T-helper 1 cell (primary cell): ENCODE measurements around the gene SOX6.
"Not testable (repeated sequence)": the region's sequence is repeated elsewhere in the genome, so short reads cannot be mapped to it uniquely, and the experiment has no call there.

ENCODE experiments used
- DNase-seq, 5 donors: peaks; one replicate each; pipeline ENCODE4 v3.0.0-alpha.2; 2012 to 2020

The SOX6 gene

DNA sequence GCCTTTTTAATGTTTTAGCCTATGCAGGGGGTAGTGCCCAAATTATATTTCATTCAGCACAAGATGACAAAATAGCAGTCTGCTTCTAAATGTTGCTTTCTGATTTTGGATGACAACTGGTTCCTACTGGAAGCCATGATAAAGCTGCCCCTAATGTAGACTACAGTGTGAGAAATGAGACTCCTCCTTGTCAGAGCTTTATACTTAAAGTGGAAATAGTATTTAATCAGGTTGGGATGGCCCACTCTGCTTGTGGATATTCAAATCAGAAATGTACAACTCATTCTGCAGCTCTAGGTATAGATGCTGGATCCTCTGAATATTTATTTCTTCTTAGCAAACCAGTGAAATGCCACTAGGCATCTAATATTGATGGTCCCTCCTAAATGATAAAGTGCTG lies 171.3 kb downstream of the SOX6 start:
- DNase-seq, result no peak

GRCh38 chr11:16184588-16184987 lies 171.8 kb downstream of the SOX6 start:
- DNase-seq, result no peak

DNA sequence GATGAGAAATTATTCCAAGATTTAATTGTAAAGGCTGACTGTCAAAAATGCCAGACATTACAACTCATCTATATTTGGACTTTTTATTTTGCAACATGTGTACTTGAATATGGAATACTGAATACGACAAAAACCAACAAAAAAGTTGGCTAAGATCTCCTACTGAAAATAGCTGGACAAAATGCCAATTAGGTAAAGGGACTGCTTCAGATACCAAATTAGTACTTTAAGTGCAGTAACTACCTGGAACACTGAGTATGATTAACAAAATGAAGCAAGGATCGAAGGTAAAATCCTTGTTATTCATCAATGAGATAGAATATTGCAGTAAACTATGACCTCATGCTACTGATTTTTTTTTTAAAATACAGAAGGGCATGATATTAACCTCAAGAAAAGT lies 173.8 kb downstream of the SOX6 start:
- no peak for DNase-seq

- DNase-seq, result no peak
Measured at GRCh38 chr11:16180868-16181267, 175.5 kb downstream of the SOX6 start.

DNA sequence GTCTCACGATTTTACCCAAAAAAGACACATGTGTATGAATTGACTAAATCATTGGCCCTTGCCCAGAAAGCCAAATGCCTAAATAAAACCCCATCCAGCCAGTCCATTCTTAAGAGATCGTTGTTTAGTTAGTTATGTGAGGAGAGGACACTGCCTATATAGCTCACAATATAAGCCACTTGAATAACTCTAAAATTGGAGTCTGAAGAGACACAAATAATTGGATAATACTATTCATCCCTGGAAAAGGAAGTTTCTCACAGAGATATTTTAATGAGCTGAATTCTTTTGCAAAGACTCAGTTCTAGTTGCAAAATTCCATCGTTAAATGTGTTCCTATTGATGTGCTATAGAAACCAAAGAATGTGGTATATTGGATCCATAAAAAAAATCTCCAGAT lies 176.7 kb downstream of the SOX6 start:
- no peak for DNase-seq

DNA sequence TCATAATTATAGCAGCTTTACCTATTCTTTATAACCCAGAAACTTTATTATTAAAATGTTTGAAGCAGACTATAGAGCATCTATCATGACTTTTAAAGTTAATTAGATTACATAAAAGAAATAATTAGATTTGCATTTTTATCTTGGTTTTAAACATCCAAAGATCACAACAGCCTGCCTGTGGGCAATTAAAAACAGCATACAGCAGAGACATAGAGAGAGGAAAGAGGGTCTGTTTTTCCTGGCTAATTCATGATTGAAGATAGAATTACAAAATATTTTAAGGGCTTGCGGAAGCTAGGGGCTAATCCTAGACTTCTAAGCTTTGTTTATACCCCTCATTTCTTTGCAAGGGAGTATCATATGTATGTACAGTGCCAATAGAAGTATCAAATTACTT lies 178.1 kb downstream of the SOX6 start:
- DNase-seq, result no peak

DNA sequence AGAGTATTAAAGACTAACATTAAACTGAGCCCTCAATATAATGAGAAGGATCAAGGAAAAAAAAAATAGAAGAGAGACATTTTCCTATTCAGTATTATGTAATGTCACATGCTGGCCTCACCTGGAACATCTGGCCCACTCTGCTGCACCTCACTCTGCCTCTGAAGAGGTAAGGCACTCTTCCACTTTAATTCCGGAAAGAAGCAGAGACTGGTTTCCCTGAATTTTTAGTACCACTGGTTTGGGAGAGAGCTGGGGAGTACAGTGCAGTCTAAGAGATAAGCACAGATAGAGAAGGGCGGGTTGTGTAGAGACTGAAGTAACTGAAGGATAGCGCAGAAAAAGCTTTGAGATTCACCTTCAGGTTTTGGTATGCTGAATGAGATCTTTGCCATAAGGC lies 178.7 kb downstream of the SOX6 start:
- no peak for DNase-seq

DNA sequence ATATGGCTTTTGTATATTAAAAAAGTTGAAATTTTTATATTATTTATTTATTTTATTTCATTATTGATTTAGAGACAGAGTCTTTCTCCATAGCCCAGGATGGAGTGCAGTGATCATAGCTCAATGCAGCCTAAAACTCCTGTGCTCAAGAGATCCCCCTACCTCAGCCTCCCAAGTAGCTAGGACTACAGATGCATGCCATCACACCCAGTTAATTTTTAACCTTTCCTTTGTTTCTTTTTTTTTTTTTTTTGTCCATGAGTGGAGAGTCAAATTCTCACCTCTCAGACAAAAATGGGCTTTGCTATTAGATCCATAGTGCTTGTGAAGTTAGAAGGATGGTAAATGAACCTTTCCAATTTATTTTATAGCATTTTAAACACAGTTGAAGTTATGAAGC lies 182.5 kb downstream of the SOX6 start:
- DNase-seq, result no peak

- no peak for DNase-seq
Measured at GRCh38 chr11:16171882-16172281, 184.5 kb downstream of the SOX6 start.

DNA sequence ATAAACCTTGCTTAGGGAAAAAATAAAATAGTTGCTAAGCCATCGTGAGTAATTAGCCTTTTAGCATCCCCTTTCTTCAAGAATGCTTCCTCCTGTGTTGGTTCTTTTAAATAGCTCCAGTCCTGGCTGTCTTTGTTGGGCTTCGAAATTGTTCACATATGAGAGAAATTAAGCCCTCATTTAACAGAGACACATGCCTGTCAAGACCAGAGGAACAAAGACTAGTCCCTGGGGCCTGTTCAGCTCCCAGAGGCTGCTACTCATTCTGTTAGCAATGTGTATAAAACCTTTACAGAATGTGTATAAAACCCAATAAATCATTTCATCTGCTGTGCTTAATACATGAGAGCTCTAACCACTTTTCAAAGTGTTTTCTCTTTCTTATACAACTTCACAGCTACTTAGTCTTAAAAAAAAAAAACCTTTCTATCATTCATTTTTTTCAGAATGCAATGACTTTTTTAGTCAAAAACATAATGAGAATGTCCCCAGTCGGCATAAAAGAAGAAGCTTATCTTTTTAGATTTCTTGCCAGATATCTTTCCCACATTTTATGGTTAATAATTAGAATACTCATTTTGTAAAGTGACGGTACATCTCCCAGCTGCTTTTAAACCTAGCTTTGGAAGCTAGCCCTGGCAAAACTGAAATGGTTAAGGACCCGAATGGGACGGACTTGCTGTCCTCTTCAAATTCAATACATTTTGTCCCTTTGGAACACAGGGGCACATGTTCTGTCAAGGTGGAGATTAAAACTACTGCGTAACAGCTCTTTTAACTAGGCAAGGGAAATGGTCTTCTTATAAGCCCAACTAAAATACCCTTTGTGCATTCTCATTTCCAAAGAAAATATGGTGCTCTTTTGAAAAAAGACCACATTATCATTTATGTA lies 186.1 kb downstream of the SOX6 start:
- no peak for DNase-seq

- DNase-seq, result no peak
Measured at GRCh38 chr11:16169541-16169940, 186.8 kb downstream of the SOX6 start.

DNA sequence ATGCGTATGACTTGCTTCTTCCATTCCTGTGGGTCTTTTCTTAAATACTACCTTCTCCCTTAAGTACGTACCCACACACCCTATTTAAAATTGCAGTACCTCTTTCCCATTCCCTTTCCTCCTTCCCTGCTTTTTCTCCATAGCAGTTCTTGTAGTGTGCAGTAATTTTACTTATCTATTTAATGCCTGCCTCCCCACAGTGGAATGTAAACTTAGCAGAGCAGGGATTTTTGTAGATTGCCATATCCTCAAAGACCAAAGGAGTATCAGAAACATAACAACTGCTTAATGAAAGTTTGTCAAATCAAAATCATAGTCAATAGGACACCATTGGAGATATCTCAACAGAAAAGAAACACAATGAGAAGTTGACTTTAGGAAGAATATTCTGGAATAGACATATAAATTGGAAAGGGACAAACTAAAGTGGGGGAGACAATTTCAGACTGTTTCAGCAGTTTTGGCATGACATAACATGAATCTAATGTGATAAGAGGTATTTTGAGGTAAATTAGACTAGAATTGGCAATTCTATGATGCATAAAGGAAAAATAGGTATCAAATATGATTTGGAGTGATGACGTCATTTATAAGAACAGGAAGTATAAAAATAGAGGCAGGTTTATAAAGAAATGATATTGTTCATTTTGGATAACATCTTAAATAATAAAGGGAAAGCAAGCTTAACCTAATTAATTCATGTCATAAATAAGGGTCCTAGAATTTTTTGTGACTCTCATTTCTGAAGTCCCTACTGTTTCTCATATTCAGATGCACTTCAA lies 188.4 kb downstream of the SOX6 start:
- DNase-seq, result no peak

DNA sequence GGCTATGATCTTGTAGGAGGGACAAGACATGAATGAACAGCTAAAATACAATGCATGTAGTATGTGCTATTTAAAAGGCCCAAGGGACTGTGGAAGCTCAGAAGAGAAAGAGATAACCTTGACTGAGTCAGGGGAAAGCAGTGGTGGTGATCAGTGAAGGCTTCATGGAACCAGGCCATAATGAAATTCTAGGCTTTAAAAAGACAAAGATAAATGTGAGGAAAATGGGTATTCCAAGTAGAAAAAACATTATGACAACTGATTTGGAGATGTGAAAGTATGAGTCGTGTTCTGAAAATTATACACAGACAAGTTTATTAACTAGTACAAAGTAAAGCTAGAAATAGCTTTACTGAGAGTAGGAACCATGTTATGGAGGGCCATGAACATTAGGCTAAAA lies 189.8 kb downstream of the SOX6 start:
- DNase-seq, result no peak

- no peak for DNase-seq
Measured at GRCh38 chr11:16160146-16160545, 196.2 kb downstream of the SOX6 start.

DNA sequence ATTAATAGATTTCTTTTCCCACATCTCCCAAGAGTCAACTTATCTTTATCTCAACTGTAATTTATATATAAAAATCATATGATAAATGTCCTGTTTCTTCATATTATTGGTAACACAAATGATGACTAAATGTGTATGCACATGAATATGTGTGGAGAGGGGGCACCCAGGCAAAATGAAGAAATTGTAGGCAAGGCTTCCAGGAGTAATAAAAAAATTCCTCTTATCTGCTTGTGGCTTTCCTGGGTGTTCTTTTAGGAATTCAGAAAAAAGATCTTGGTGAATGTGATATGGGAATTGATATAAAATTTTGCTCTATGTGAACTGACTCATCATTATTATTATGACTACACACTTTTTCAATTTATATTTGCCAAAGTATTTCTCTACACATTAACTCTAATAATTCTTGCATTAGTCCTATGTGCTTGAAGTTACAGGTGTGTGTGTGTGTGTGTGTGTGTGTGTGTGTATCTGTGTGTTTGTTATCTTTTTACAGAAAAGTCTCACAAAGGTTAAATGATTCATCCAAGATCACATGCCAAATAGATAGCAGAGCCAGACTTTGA lies 197.8 kb downstream of the SOX6 start:
- no peak for DNase-seq

DNA sequence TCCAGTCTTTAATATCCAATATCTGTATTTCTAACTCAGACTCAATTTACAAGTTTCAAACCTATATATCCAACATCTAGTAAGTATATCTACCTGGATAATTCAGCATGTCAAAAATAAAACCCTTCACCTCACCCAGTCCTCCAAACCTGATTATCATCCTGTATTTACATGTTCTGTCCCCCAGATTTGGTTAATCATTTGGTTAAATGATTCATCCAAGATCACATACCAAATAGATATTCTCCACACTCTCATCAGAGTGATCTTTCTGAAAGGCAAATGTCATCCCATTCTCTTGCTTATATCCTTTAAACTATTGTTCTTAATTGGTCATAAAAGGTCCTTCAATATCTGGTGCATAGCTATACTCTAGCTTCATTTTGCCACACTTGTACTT lies 199.0 kb downstream of the SOX6 start:
- no peak for DNase-seq

GRCh38 chr11:16155448-16155847 lies 200.9 kb downstream of the SOX6 start:
- no peak for DNase-seq

- no peak for DNase-seq
Measured at GRCh38 chr11:16154715-16155396, 201.5 kb downstream of the SOX6 start.

DNA sequence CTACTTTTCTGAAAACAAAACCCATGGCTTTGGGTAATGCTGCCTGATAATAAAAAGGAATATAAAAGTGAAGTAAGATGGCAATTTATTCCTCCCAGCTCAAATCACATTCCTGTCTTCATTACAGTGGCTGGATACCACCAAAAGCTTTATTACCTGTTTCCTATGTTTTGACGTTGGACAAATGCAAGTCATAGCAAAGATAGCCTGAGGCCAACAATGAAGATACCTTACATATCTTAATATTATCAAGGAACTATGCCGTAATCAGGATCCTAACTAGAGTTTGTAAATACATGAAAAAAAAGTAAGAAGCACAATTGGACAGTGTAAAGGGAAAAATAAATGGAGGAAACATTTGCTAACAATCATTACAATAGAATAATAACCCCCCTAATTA lies 202.4 kb downstream of the SOX6 start:
- DNase-seq, result no peak

- DNase-seq, result no peak
Measured at GRCh38 chr11:16151138-16151537, 205.2 kb downstream of the SOX6 start.

GRCh38 chr11:16149476-16149875 lies 206.9 kb downstream of the SOX6 start:
- no peak for DNase-seq

- no peak for DNase-seq
Measured at GRCh38 chr11:16148301-16148931, 207.9 kb downstream of the SOX6 start.

DNA sequence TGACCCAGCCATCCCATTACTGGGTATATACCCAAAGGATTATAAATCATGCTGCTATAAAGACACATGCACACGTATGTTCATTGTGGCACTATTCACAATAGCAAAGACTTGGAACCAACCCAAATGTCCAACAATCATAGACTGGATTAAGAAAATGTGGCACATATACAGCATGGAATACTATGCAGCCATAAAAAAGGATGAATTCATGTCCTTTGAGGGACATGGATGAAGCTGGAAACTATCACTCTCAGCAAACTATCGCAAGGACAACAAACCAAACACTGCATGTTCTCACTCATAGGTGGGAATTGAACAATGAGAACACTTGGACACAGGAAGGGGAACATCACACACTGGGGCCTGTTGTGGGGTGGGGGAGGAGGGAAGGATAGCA lies 209.4 kb downstream of the SOX6 start:
- DNase-seq, result not testable (repeated sequence)
